Measurements from ENCODE around the gene PSMC3IP. TPM values are rescaled to one million over a fixed set of nuclear protein-coding genes. Genes with fewer than 3 reads are reported as not detected.
"Not testable (repeated sequence)": the region's sequence is repeated elsewhere in the genome, so short reads cannot be mapped to it uniquely, and the experiment has no call there.

PSMC3IP gene
- total RNA-seq, 2 donors from 2014 or later = 2.1 TPM; not detected in 1

DNA sequence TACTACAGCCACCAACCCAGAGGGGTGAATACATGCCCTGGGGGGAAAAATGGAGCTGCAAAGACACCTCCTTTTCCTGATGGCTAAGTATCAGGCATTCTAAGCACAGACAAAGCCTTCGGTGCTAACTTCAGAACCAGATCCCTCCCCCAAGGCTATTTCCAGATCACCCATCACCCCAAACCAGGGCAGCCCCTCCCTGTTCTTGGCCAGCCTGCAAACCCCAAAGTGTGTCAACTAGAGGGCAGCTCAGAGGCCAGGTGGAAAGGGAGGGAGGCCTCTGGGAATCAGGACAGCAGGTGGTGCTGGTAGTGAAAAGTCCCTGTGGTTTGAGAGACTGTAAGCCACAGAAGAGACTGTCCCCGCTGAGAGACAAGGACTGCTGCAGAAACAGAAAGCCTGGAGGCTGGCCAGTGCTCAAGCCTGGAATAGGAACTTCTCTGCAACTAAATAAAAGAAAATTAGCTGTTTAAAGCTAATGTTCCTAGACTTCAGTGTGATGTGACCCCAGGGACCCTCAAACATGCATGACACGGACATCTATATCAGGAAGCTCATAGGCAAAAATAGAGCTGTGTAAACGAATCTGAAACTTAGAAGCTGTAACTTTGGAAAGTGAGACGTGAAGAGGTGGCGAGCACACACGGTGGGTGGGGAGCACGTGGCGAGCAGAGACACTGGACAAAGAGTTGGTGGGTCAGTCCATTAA is 41.1 kb upstream of the PSMC3IP start:
- Histone ChIP-seq H3K27me3 (no peaks in the 10 kb centered on the region), H3K9me3 (no peaks in the 10 kb centered on the region), H3K4me1 (peaks cover 62% of the 10 kb centered on the region), H3K4me3 (no peak overlapping the region), H3K36me3 (replicated peaks in 1 of 2; ENCODE audit: insufficient read depth in 1 of 2, low read depth in 2 of 2) (peaks cover 14 to 15% of the 10 kb centered on the region in 2 donors), H3K27ac (peak overlapping the region; percentile 73 to 86 (median 78))
- ATAC-seq = peak; percentile 95
- intact Hi-C loops (cut with DNase I) = loop anchor here (5.0 kb wide), 1 partner anchor 64 kb away; the partner anchor contains the start of genes CCR10 and CNTNAP1
- WGBS, 2 donors = 21 to 22% methylated on average over 9 of the region's 9 CpGs
- TF ChIP-seq POLR2A (IDR thresholded peaks at IDR 0.05) = peak in 2 of 3 donors; percentile 20 to 38
- TF ChIP-seq, protein P1, sequence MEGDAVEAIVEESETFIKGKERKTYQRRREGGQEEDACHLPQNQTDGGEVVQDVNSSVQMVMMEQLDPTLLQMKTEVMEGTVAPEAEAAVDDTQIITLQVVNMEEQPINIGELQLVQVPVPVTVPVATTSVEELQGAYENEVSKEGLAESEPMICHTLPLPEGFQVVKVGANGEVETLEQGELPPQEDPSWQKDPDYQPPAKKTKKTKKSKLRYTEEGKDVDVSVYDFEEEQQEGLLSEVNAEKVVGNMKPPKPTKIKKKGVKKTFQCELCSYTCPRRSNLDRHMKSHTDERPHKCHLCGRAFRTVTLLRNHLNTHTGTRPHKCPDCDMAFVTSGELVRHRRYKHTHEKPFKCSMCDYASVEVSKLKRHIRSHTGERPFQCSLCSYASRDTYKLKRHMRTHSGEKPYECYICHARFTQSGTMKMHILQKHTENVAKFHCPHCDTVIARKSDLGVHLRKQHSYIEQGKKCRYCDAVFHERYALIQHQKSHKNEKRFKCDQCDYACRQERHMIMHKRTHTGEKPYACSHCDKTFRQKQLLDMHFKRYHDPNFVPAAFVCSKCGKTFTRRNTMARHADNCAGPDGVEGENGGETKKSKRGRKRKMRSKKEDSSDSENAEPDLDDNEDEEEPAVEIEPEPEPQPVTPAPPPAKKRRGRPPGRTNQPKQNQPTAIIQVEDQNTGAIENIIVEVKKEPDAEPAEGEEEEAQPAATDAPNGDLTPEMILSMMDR (IDR thresholded peaks at IDR 0.05) = peak in 5 of 7 experiments; percentile 37 to 70 (median 66)
- peak; percentile 86 to 94 (median 92) for DNase-seq

- WGBS, 2 donors = 30 to 31% methylated on average over 4 of the region's 4 CpGs
- ATAC-seq (peak; percentile 21), DNase-seq (peak; percentile 32 to 48 (median 46))
- TF ChIP-seq POLR2A (IDR thresholded peaks at IDR 0.05) = no peak
- TF ChIP-seq, protein P1 (IDR thresholded peaks at IDR 0.05) = no peak
- Histone ChIP-seq H3K4me3 (no peak overlapping the region), H3K9me3 (no peaks in the 10 kb centered on the region), H3K4me1 (peaks cover 56% of the 10 kb centered on the region), H3K27me3 (no peaks in the 10 kb centered on the region), H3K27ac (peak overlapping the region; percentile 73 to 86 (median 78)), H3K36me3 (replicated peaks in 1 of 2; ENCODE audit: insufficient read depth in 1 of 2, low read depth in 2 of 2) (peaks cover 20% of the 10 kb centered on the region in 2 donors)
- intact Hi-C loops (cut with DNase I) = loop anchor here (5.0 kb wide), 1 partner anchor 64 kb away; the partner anchor contains the start of genes CCR10 and CNTNAP1
Observed at GRCh38 chr17:42617956-42618431, 40.5 kb upstream of the PSMC3IP start.

GRCh38 chr17:42613699-42614295 is 36.3 kb upstream of the PSMC3IP start:
- Histone ChIP-seq H3K4me3 (no peak overlapping the region), H3K27ac (no peak overlapping the region), H3K27me3 (no peaks in the 10 kb centered on the region), H3K36me3 (replicated peaks in 1 of 2; ENCODE audit: insufficient read depth in 1 of 2, low read depth in 2 of 2) (peaks cover 26 to 28% of the 10 kb centered on the region in 2 donors), H3K9me3 (no peaks in the 10 kb centered on the region), H3K4me1 (peaks cover 29% of the 10 kb centered on the region)
- intact Hi-C loops (cut with DNase I) = loop anchor here (5.0 kb wide), 1 partner anchor 59 kb away; no protein-coding TSS in a partner anchor
- no peak for DNase-seq
- ATAC-seq = no peak
- WGBS, 2 donors = 92 to 95% methylated on average over 13 to 14 of the region's 17 CpGs
- TF ChIP-seq, protein P1 (IDR thresholded peaks at IDR 0.05) = no peak
- TF ChIP-seq POLR2A (IDR thresholded peaks at IDR 0.05) = no peak

GRCh38 chr17:42612013-42612412 is 34.5 kb upstream of the PSMC3IP start:
- TF ChIP-seq POLR2A (IDR thresholded peaks at IDR 0.05) = no peak
- TF ChIP-seq, protein P1 (IDR thresholded peaks at IDR 0.05) = no peak
- no peaks in the 10 kb centered on the region for H3K9me3 ChIP-seq
- H3K4me3 ChIP-seq = no peak overlapping the region
- no peak for ATAC-seq
- no peaks in the 10 kb centered on the region for H3K27me3 ChIP-seq
- 92 to 96% methylated on average over 4 of the region's 4 CpGs for WGBS, 2 donors
- intact Hi-C loops (cut with DNase I) = loop anchor here (5.0 kb wide), 1 partner anchor 60 kb away; no protein-coding TSS in a partner anchor
- no peak overlapping the region for H3K27ac ChIP-seq
- H3K36me3 ChIP-seq (replicated peaks in 1 of 2; ENCODE audit: insufficient read depth in 1 of 2, low read depth in 2 of 2) = peaks cover 26 to 28% of the 10 kb centered on the region in 2 donors
- peak in 1 of 4 donors; percentile 5 for DNase-seq
- peaks cover 26% of the 10 kb centered on the region for H3K4me1 ChIP-seq

- peak overlapping the region; percentile 70 to 93 (median 86) for H3K27ac ChIP-seq
- intact Hi-C loops (cut with DNase I) = loop anchor here (5.0 kb wide), 1 partner anchor 62 kb away; no protein-coding TSS in a partner anchor
- H3K27me3 ChIP-seq, H3K9me3 ChIP-seq: not testable (repeated sequence)
- ATAC-seq (peak; percentile 8), DNase-seq (peak in 2 of 4 donors; percentile 17 to 29)
- H3K36me3 ChIP-seq (replicated peaks in 1 of 2; ENCODE audit: insufficient read depth in 1 of 2, low read depth in 2 of 2) = peaks cover 22 to 23% of the 10 kb centered on the region in 2 donors
- peaks cover 42% of the 10 kb centered on the region for H3K4me1 ChIP-seq
- H3K4me3 ChIP-seq = peak overlapping the region; percentile 57 to 74
- 6 to 28% methylated on average over 5 to 37 of the region's 42 CpGs for WGBS, 2 donors
Observed at GRCh38 chr17:42609814-42610801, 32.6 kb upstream of the PSMC3IP start.

All from body of pancreas (tissue), 4 donors.